Ecto neural progenitor cell (in vitro differentiated cells): Measurements from ENCODE around the gene FAM83C.

ENCODE experiments used
- DNase-seq: peaks from one replicate; pipeline ENCODE4 v3.0.0-alpha.2; 2018; ENCODE audit warnings: low spot score

Gene FAM83C

GRCh38 chr20:35283441-35284266, 8.6 kb downstream of the FAM83C start:
- no peak for DNase-seq

DNA sequence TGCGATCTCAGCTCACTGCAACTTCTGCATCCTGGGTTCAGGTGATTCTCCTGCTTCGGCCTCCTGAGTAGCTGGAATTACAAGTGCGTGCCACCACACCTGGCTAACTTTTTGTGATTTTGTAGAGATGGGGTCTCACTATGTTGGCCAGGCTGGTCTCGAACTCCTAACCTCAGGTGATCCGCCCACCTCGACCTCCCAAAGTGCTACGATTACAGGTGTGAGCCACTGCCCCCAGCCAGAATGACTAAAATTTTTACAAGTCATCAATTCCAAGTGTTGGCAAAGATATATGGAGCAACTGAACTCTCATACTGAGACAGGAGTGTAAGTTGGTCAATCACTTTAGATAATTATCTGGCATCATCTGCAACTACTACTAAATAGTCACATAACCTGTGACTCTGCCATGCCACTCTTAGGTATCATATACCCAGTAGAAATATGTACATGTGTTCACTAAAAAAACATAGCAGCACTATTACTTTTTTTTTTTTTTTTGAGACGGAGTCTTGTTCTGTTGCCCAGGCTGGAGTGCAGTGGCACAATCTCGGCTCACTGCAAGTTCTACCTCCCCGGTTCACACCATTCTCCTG, 10.6 kb downstream of the FAM83C start:
- no peak for DNase-seq

GRCh38 chr20:35280523-35280922, 11.7 kb downstream of the FAM83C start:
- no peak for DNase-seq

DNA sequence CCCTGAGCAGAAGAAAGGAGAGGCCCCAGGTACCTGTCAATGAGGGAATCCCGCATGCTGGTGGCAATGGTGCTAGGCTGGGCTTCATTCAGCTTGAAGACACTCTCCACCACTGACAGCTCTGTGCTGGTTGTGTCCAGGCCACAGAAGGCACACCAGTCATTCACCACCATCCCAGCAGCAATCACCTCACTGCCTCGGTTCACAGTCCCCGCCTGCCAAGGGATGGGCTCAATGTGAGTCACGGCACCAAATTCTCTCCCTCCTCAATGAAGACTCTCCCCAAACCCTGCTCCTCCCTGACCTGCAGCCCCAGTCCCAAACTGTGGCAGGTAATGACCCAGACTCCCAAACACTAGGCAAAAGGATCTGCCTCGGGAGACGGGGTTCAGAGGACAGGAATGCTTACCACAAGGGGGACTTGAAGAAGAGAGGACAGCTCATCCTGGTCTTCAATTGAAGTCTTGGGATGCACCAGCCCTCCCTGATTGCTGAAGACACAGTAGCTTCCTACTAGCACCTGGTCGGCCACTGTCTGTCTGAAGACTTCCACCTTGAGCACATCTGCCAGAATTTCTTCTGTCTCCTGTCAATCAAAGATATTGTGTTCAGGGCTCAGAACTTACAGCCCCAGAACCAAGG, 12.6 kb downstream of the FAM83C start:
- no peak for DNase-seq

DNA sequence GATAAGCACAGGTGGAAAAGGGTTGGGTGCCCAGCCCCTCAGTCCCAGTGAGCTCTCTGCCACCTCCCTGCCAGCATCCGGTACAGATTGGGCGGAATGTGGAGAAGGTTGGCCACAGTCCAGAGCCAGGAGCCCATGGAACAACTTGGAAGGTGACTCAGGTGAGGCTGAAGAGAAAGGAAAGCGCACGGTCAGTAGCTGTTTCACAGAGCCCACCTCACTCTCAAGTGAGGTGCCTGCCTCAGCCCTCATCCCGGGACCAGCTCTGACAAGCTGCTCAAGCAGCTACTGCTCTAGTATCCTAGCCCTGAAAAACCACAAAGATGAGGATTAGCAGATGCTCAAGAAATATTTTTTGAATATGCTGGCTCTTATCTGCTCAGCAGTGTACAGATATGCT, 13.2 kb downstream of the FAM83C start:
- no peak for DNase-seq

DNA sequence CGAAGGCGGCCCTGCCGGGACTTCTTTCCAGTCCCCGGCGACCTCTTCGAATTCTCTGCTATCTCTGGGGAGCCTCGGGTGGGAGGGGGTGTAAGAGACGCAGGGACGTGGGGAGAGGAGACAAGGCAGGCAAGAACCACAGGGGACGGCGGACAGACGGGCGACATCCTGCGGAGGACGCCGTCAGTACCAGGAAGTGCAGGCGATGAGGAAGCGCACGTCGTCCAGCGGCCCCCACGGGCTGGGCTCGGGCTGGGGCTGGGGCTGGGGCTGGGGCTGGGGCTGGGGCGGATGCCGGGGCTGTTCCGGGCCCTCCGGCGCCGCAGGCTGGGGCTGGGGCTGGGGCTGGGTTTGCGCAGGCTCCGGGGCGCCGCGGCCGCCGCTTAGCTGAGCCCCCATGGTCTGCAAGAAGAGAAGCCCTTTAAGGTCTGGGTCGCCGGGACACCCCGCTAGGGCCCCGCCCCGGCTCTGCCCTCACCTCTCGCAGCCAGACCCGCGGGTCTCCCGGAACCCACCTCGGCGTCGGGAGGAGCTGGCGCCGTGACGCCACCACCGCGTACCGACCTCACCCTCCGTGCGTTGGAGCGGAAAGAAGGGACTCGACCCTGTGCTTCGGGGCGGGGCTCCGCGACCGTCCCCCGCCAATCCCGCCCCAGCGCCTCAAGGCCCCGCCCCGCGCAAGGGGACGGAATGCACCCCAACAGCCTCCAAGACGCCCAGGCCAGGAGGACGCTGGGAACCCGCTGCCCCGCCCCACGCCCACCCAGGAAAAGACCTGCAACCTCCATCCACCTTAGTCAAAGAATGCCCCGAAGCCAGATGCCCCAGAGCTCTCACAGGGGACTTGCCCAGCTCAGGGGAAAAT, 14.5 kb downstream of the FAM83C start, which contains the start of gene MMP24OS:
MMP24OS (minus strand) TSS at position 592 of the 865 bp plus-strand sequence; CDS start at position 399, 193 bp downstream.
- DNase-seq = peak; percentile 94

- DNase-seq = no peak
Measured at GRCh38 chr20:35277127-35277526, 15.1 kb downstream of the FAM83C start.

- DNase-seq = no peak
Measured at GRCh38 chr20:35276408-35276807, 15.8 kb downstream of the FAM83C start.

- DNase-seq = no peak
Measured at GRCh38 chr20:35275741-35276251, 16.4 kb downstream of the FAM83C start.

- no peak for DNase-seq
Measured at GRCh38 chr20:35274172-35275092, 17.8 kb downstream of the FAM83C start.

DNA sequence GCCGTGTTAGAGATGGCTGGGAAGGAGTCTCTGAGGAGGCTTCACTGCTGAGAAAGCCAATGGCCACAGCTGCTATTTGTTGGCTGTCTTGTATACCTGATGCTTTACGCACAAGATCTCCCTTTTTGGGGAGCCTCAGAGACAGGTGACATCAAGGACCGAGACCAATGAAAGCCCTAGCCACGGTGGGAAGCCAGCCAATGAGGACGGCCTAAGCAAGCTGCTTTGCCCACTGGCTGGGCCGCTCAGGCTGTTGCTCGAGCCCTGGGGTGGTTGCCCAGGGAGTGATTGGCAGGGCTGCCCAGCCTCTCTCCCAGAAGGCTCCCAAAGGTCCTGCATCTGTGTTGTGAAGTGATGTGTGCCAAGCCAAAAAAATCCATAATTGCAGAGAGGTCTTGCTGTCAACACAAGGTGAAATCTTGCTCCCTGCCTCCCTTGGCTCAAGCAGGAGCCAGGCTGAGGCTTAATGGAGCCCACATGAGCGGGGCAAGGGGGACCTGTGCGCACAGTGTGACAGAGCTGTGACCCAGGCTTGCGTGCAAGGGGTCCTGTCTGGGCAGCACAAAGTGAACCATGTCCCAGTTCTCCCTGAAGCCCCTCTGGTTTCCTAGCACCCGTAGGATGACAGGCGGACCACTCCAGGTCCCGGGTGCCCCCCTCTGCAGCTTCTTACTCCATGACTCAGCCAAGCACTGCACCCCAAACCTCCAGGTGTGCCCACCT, 18.6 kb downstream of the FAM83C start:
- DNase-seq = no peak

- DNase-seq = no peak
Measured at GRCh38 chr20:35271904-35272303, 20.3 kb downstream of the FAM83C start.

GRCh38 chr20:35271073-35271882, 20.9 kb downstream of the FAM83C start:
- DNase-seq = no peak

DNA sequence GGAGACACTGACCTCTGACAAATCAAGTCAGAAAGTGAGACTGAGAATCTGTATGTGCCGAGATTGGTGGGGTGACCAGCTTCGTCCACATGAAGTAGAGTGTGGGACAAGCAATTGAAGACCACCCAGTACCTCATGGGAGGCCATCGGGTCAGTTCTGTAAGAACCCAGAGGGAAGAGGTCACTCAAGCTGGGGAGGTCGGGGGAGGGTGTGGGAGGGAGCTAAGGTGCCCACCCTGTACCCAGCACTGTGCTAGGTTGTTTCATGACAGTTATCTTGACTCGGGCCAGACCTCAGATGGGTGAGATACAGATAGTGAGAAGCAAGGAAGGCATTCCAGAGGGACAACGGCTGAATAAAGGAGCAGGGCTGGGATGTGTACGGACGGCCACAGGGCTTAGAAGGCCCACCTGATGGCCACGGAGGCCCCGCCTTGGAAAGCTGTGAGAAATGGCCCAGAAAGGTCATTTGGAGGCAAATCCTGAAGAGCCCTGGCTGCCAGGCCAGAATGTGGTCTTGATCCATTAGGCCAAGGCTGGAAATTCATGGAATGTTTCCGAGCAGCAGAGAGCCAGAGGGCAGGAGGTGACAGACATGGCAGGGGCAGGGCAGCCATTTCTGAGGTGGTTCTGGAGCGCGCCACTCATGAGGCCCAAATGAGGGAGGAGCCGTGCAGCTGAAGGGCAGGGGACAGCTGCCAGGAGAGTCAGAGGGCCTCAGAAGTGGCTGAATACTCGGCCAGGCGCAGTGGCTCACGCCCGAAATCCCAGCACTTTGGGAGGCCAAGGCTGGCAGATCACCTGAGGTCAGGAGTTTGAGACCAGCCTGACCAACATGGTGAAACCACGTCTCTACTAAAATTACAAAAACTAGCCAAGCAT, 22.0 kb downstream of the FAM83C start:
- no peak for DNase-seq

- peak; percentile 91 for DNase-seq
Measured at GRCh38 chr20:35269055-35269781, 23.0 kb downstream of the FAM83C start.

- DNase-seq = no peak
Measured at GRCh38 chr20:35267092-35267491, 25.1 kb downstream of the FAM83C start.

DNA sequence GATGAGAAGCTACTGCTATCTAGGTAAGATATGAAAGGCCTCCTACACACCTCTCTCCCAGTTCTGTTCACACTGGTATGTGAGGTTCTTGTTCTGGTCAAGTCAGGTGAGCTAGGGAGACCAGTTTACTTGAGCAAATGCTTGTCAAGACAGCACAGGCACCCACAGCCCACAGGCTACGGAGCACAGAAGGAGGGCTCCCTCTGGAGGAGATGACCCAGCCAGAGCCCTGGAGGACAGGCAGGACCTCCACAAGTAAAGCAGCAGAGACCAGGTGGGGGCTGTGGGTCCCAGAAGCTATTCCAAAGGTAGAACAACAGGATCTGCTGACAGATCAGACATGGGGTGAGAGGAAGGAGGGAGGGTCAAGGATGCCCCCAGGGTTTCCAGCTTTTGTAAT, 27.5 kb downstream of the FAM83C start:
- no peak for DNase-seq
